Endothelial cell of umbilical vein (primary cell): Measurements from ENCODE around the gene NFYC. TPM values are rescaled to one million over a fixed set of nuclear protein-coding genes. Genes with fewer than 3 reads are reported as not detected.

Experiments used
- Bru-seq: library from RNA; stranded (reverse); fragments of 400-500 nt; gene quantifications from one replicate; lab custom pipeline; 2021; lab: Mats Ljungman, UMichigan
- BruChase-seq, 2 experiments: library from RNA; stranded (reverse); fragments of 400-500 nt; gene quantifications; one replicate each; lab custom pipeline; 2021; lab: Mats Ljungman, UMichigan
- BruUV-seq: library from RNA; stranded (reverse); fragments of 400-500 nt; replicated peaks from 2 replicates; lab custom pipeline; 2021; lab: Mats Ljungman, UMichigan
- CTCF ChIA-PET: fragments of 300-600, 350-600 bp; sonication (Branson Sonifier 250); formaldehyde crosslinking; loops from one replicate; lab custom pipeline; 2021; ENCODE audit warnings: antibody characterized with exemption, inconsistent platforms; lab: Charles Lee
- POLR2A ChIA-PET: fragments of 300-600, 350-600 bp; sonication (Branson Sonifier 250); formaldehyde crosslinking; loops from one replicate; lab custom pipeline; 2021; ENCODE audit warnings: antibody characterized with exemption, inconsistent platforms; lab: Charles Lee
- DNase-seq: peaks from one replicate; pipeline ENCODE4 v3.0.0-alpha.2; 2011; ENCODE audit warnings: low read depth, low spot score
- FAIRE-seq: peaks from 2 replicates; lab custom pipeline; 2011; peaks lifted over from hg19 to GRCh38; lab: Jason Lieb, UNC
- H2AFZ ChIP-seq: 2 replicates; pipeline ENCODE4 v1.6.0; 2012; ENCODE audit warnings: low read depth, low read length, control low read depth, inconsistent platforms
- H3K27ac ChIP-seq: 2 replicates; pipeline ENCODE4 v1.5.1; 2011; ENCODE audit warnings: low read depth, mild to moderate bottlenecking, control low read depth, low read length, moderate library complexity; ENCODE audit not compliant: insufficient read depth
- H3K27me3 ChIP-seq, 2 experiments: 2 replicates each; pipeline versions ENCODE4 v1.6.0 to v1.6.1; 2011; ENCODE audit warnings: low read length in 2 of 2, mixed read lengths in 1 of 2; ENCODE audit not compliant: control insufficient read depth in 2 of 2, insufficient read depth in 2 of 2
- H3K36me3 ChIP-seq, 2 experiments: 2 replicates in 1 of 2; 3 replicates in 1 of 2; pipeline ENCODE4 v1.5.1; 2011; ENCODE audit warnings: low read length in 2 of 2, mild to moderate bottlenecking in 1 of 2, moderate library complexity in 1 of 2; ENCODE audit not compliant: control insufficient read depth in 2 of 2, insufficient read depth in 2 of 2; ENCODE audit errors: extremely low read depth in 1 of 2
- H3K4me1 ChIP-seq: 3 replicates; pipeline ENCODE4 v1.5.1; 2011; ENCODE audit warnings: mild to moderate bottlenecking, low read length; ENCODE audit not compliant: control insufficient read depth, insufficient read depth; ENCODE audit errors: extremely low read depth
- H3K4me2 ChIP-seq: 2 replicates; pipeline ENCODE4 v1.6.1; 2011; ENCODE audit warnings: low read length, control low read depth, mixed read lengths; ENCODE audit not compliant: insufficient read depth
- H3K4me3 ChIP-seq, 3 experiments: fragments of 200-600 bp in 1 of 3; sonication (generic), shearing (Covaris generic) in 1 of 3; replicated peaks in 1 of 3; 2 replicates each; pipeline ENCODE4 v1.5.1; 2011 to 2016; ENCODE audit warnings: control low read depth in 3 of 3, low read length in 3 of 3, mild to moderate bottlenecking in 2 of 3, inconsistent platforms in 1 of 3, low read depth in 1 of 3, moderate library complexity in 1 of 3; ENCODE audit not compliant: insufficient read depth in 1 of 3
- H3K79me2 ChIP-seq: 2 replicates; pipeline ENCODE4 v1.6.0; 2012; ENCODE audit warnings: low read length, inconsistent platforms; ENCODE audit not compliant: control insufficient read depth, insufficient read depth
- H3K9ac ChIP-seq: replicated peaks from 2 replicates; pipeline ENCODE3; 2011; ENCODE audit warnings: low read length, control low read depth; ENCODE audit not compliant: insufficient read depth; ENCODE audit errors: extremely low read depth
- H3K9me1 ChIP-seq: replicated peaks from 3 replicates; pipeline ENCODE4 v1.6.0; 2011; ENCODE audit warnings: mild to moderate bottlenecking, low read length; ENCODE audit not compliant: control insufficient read depth, insufficient read depth; ENCODE audit errors: extremely low read depth
- H3K9me3 ChIP-seq: replicated peaks from 2 replicates; pipeline ENCODE4 v1.5.1; 2012; ENCODE audit warnings: low read length, inconsistent platforms; ENCODE audit not compliant: control insufficient read depth, insufficient read depth
- H4K20me1 ChIP-seq: replicated peaks from 2 replicates; pipeline ENCODE3; 2011; ENCODE audit warnings: mild to moderate bottlenecking, low read length; ENCODE audit not compliant: control insufficient read depth, insufficient read depth; ENCODE audit errors: extremely low read depth
- EZH2 ChIP-seq: IDR thresholded peaks from 2 replicates; pipeline ENCODE4 v1.6.1; 2012; ENCODE audit warnings: borderline replicate concordance, low read depth, mild to moderate bottlenecking, moderate library complexity, low read length, inconsistent platforms; ENCODE audit not compliant: severe bottlenecking
- JUN ChIP-seq: IDR thresholded peaks from 2 replicates; pipeline ENCODE4 v1.6.1; 2011; ENCODE audit warnings: borderline replicate concordance, low read depth; ENCODE audit not compliant: insufficient read length, insufficient read depth
- MAX ChIP-seq: IDR thresholded peaks from 2 replicates; pipeline ENCODE4 v1.6.1; 2011; ENCODE audit not compliant: insufficient read depth, insufficient read length
- MYC ChIP-seq: IDR thresholded peaks from one replicate; pipeline ENCODE4 v1.6.1; 2011; ENCODE audit warnings: mild to moderate bottlenecking, low read depth, low read length
- POLR2A ChIP-seq: IDR thresholded peaks from 2 replicates; pipeline ENCODE4 v1.6.1; 2012; ENCODE audit warnings: low read depth, mild to moderate bottlenecking, control low read depth, low read length
- POLR2AphosphoS5 ChIP-seq: IDR thresholded peaks from 2 replicates; pipeline ENCODE4 v1.6.1; 2012; ENCODE audit warnings: low read depth, mild to moderate bottlenecking, control low read depth, low read length, moderate library complexity; ENCODE audit not compliant: insufficient read depth
- dilution Hi-C: fragments of 300-500 bp; cut with MboI; formaldehyde crosslinking; loops from one replicate; pipeline ENCODE4 v1.15.0; 2019; ENCODE audit warnings: low sequenced_read_pairs; ENCODE audit not compliant: extremely low pct_ligation_motif_present
- intact Hi-C: fragments of 100-400 bp; cut with micrococcal nuclease; formaldehyde crosslinking; loops from one replicate; pipeline ENCODE4 v1.10.0; 2022
- long read RNA-seq: library from polyadenylated mRNA; stranded (forward); transcript quantifications from one replicate; pipeline ENCODE4 v2.0.0, GENCODE V29; 2021
- polyA minus RNA-seq, 3 experiments: library from RNA; depleted of rRNA, polyadenylated mRNA; stranded (reverse); fragments of >200 nt; gene quantifications; 1 replicate in 1 of 3; 2 replicates in 2 of 3; pipeline ENCODE4 v1.2.3, GENCODE V29; 2011
- polyA plus RNA-seq, 4 experiments: library from polyadenylated mRNA; depleted of rRNA in 3 of 4; stranded (reverse) in 3 of 4; unstranded in 1 of 4; fragments of >200 nt; gene quantifications; 2 replicates each; pipeline versions ENCODE4 v1.2.1 to v1.2.3, GENCODE V29; 2011 to 2012; ENCODE audit warnings: missing spikeins in 1 of 4
- total RNA-seq: library from RNA; stranded (reverse); gene quantifications from 2 replicates; pipeline ENCODE4 v1.2.3, GENCODE V29; 2021

The NFYC gene
- total RNA-seq (44.0 and 51.1 TPM in 2 replicates), polyA plus RNA-seq (81.7 and 91.7 TPM in 2 replicates), polyA minus RNA-seq (51.9 and 58.8 TPM in 2 replicates), Bru-seq, nascent RNA (percentile 76 among the genes with signal in this experiment), BruChase-seq, experiment 1, labeled RNA remaining after a 6-hour chase (percentile 58 among the genes with signal in this experiment), BruChase-seq, experiment 2, labeled RNA remaining after a 2-hour chase (percentile 55 among the genes with signal in this experiment)
- polyA plus RNA-seq (2011; cell fraction: cytosol; rRNA removed) = 50.5 and 55.2 TPM in 2 replicates
- polyA plus RNA-seq (2011; cell fraction: nucleus; rRNA removed) = 72.1 and 73.5 TPM in 2 replicates
- polyA plus RNA-seq (2012) = 20.6 and 29.0 TPM in 2 replicates
- 48.7 TPM for polyA minus RNA-seq (2011; cell fraction: cytosol; rRNA and poly(A)+ RNA removed)
- 38.7 and 48.5 TPM in 2 replicates for polyA minus RNA-seq (2011; cell fraction: nucleus; rRNA and poly(A)+ RNA removed)
- long read RNA-seq, transcript NFYC-213 (10 exons, 1,950 nt) = major isoform, 33 of 79 reads
- long read RNA-seq, transcript NFYC-215 (10 exons, 1,911 nt) = minor isoform, 5 of 79 reads
- long read RNA-seq, partial matches to known transcripts = 13 of 79 reads
- long read RNA-seq, other reads (novel, unspliced or antisense) = 22 of 79 reads

GRCh38 chr1:40691538-40692428, at the start of gene NFYC:
NFYC (plus strand) TSS chr1:40691704; CDS start chr1:40738844, 47,140 bp downstream.
- Histone ChIP-seq H3K79me2 (peaks cover 46% of the 10 kb centered on the region), H3K9ac (peak within 1 kb of the TSS; percentile 96), H3K4me1 (peaks cover 19% of the 10 kb centered on the region), H3K27ac (peak within 1 kb of the TSS; percentile 68), H4K20me1 (no peaks in the 10 kb centered on the region), H3K9me3 (no peaks in the 10 kb centered on the region), H3K4me3 (peak within 1 kb of the TSS; percentile 37 to 95 (median 78)), H2AFZ (peak within 1 kb of the TSS; percentile 68), H3K9me1 (no peaks in the 10 kb centered on the region), H3K27me3 (no peaks in the 10 kb centered on the region), H3K4me2 (peak within 1 kb of the TSS; percentile 95), H3K36me3 (no peaks in the 10 kb centered on the region)
- peak; percentile 84 for FAIRE-seq
- peak; percentile 81 for TF ChIP-seq POLR2AphosphoS5
- peak; percentile 50 for TF ChIP-seq MAX
- no peak for TF ChIP-seq JUN
- TF ChIP-seq MYC = peak; percentile 90
- peak; percentile 76 for TF ChIP-seq POLR2A
- no peak for TF ChIP-seq EZH2
- no TSS peak for BruUV-seq
- ChIA-PET CTCF (interaction anchor here (0.7 to 2.7 kb wide), 18 partner anchors 9 to 261 kb away, joined by 3 to 18 read pairs (median 4); partner anchors contain the start of genes RIMS3 and ZNF684), POLR2A (interaction anchor here (0.6 to 2.0 kb wide), 11 partner anchors 10 to 160 kb away, joined by 3 to 14 read pairs (median 4); partner anchors contain the start of gene ZNF684)
- dilution Hi-C loops = no loop called here
- DNase-seq = peak; percentile 98
- intact Hi-C loops = loop anchor here (1.0 to 5.0 kb wide), 3 partner anchors 18 to 156 kb away; no protein-coding TSS in a partner anchor
